NT2/D1 (cell line): Measurements from ENCODE around the gene TIGAR.

Experiments used
- SUZ12 ChIP-seq: IDR thresholded peaks from 2 replicates; pipeline ENCODE4 v1.6.1; 2011; ENCODE audit not compliant: insufficient read length, insufficient read depth; ENCODE audit errors: extremely low read depth
- YY1 ChIP-seq: IDR thresholded peaks from 2 replicates; pipeline ENCODE4 v1.6.1; 2011; ENCODE audit not compliant: insufficient read length, insufficient read depth
- ZNF274 ChIP-seq: IDR thresholded peaks from 2 replicates; pipeline ENCODE4 v1.6.1; 2011; ENCODE audit warnings: mild to moderate bottlenecking, low read depth, low read length

DNA sequence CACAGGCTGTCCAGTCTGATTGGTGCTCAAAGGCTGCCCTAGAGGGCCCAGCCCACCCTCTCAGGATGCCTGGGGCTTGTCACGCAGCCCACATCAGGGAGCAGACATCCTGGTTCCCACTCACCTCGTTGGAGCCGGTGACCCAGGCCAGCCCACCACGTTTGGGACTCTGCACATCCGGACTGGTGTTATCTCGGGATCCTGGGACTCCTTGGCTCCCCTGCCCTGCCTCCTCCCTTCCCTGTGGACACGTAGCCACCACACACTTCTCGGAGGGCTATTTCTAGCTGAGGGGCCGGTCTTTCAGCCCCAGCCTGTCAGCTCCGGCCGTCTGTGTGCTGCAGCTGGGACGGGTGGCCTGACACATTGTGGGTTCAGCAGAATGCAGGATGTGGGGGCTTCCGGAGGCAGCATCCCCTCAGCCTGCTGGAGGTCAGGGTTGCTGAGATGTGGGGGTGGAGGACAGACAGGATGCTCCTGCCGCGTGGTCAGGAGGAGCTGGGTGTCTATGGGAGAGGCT lies 71.3 kb downstream of the TIGAR start:
- TF ChIP-seq YY1 (no peak), SUZ12 (no peak), ZNF274 (no peak)
